Measurements from ENCODE around the gene SLC11A2.
A peak's percentile ranks its signal among the peaks of the same experiment; 100 is the strongest.

The SLC11A2 gene

GRCh38 chr12:51025836-51026638 is at the start of gene SLC11A2:
Gene SLC11A2 (minus strand): TSS chr12:51026384. CDS start chr12:51010728, 15,656 bp downstream.
- DNase-seq: peak; percentile 68

GRCh38 chr12:51075390-51075789 is 49.2 kb upstream of the SLC11A2 start:
- DNase-seq: no peak

- DNase-seq: no peak
Observed at GRCh38 chr12:51071663-51072062, 45.5 kb upstream of the SLC11A2 start.

- no peak for DNase-seq
Observed at GRCh38 chr12:51070004-51070403, 43.8 kb upstream of the SLC11A2 start.

- DNase-seq: no peak
Observed at GRCh38 chr12:51067771-51068170, 41.6 kb upstream of the SLC11A2 start.

- DNase-seq: no peak
Observed at GRCh38 chr12:51067229-51067628, 41.0 kb upstream of the SLC11A2 start.

- no peak for DNase-seq
Observed at GRCh38 chr12:51065530-51065929, 39.3 kb upstream of the SLC11A2 start.

- DNase-seq: no peak
Observed at GRCh38 chr12:51062631-51063397, 36.6 kb upstream of the SLC11A2 start.

GRCh38 chr12:51059086-51059485 is 32.9 kb upstream of the SLC11A2 start:
- no peak for DNase-seq

GRCh38 chr12:51056242-51056641 is 30.1 kb upstream of the SLC11A2 start:
- no peak for DNase-seq

GRCh38 chr12:51055060-51055459 is 28.9 kb upstream of the SLC11A2 start:
- no peak for DNase-seq

GRCh38 chr12:51051787-51052186 is 25.6 kb upstream of the SLC11A2 start:
- no peak for DNase-seq

GRCh38 chr12:51049525-51049924 is 23.3 kb upstream of the SLC11A2 start:
- no peak for DNase-seq

GRCh38 chr12:51048661-51049251 is 22.6 kb upstream of the SLC11A2 start:
- DNase-seq: no peak

- peak; percentile 89 for DNase-seq
Observed at GRCh38 chr12:51047655-51048540, 21.7 kb upstream of the SLC11A2 start, which contains the start of gene LETMD1. Gene LETMD1 (plus strand): TSS chr12:51048327. CDS start chr12:51048357, 30 bp downstream.

GRCh38 chr12:51036279-51036678 is 10.1 kb upstream of the SLC11A2 start:
- DNase-seq: no peak

GRCh38 chr12:51033457-51034089 is 7.4 kb upstream of the SLC11A2 start:
- DNase-seq: no peak

- DNase-seq: no peak
Observed at GRCh38 chr12:51033048-51033447, 6.9 kb upstream of the SLC11A2 start.

GRCh38 chr12:51028813-51029150 is 2.6 kb upstream of the SLC11A2 start:
- DNase-seq: no peak

- peak; percentile 40 for DNase-seq
Observed at GRCh38 chr12:51028126-51028812, 2.1 kb upstream of the SLC11A2 start.

- no peak for DNase-seq
Observed at GRCh38 chr12:51027342-51027835, 1.2 kb upstream of the SLC11A2 start.
